Cardiac fibroblast (primary cell): ENCODE data around the gene IL1F10.

Experiments used
- DNase-seq, 2 donors: peaks; one replicate each; pipeline versions ENCODE4 v3.0.0 to v3.0.0-alpha.2; 2010; ENCODE audit warnings: low read depth in 2 of 2
- H3K4me3 ChIP-seq, 2 donors: replicated peaks in 1 of 2; 1 replicate in 1 of 2; 2 replicates in 1 of 2; pipeline ENCODE4 v1.5.1; 2011; ENCODE audit warnings: low read depth in 2 of 2, low read length in 2 of 2, mild to moderate bottlenecking in 2 of 2, moderate library complexity in 1 of 2
- TF ChIP-seq, protein P1 (sequence below): IDR thresholded peaks from one replicate; pipeline ENCODE4 v1.5.1; 2011; ENCODE audit warnings: low read depth, mild to moderate bottlenecking, low read length, inconsistent platforms

The IL1F10 gene

DNA sequence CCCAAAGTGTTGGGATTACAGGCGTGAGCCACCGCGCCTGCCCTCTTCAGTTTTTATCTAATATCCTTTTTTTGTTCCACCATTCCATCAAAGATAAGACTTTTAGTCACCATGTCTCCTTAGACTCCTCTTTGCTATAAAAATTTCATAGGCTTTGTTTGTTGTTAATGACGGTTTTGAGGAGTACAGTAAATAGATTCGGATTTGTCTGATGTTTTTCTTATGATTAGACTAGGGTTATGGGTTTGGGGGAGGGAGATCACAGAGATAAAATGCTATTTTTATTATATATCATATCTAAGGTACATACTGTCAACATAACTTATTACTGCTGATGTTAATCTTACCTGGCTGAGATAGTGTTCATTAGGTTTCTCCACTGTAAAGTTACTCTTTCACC is 21.3 kb upstream of the IL1F10 start:
- TF ChIP-seq, protein P1, sequence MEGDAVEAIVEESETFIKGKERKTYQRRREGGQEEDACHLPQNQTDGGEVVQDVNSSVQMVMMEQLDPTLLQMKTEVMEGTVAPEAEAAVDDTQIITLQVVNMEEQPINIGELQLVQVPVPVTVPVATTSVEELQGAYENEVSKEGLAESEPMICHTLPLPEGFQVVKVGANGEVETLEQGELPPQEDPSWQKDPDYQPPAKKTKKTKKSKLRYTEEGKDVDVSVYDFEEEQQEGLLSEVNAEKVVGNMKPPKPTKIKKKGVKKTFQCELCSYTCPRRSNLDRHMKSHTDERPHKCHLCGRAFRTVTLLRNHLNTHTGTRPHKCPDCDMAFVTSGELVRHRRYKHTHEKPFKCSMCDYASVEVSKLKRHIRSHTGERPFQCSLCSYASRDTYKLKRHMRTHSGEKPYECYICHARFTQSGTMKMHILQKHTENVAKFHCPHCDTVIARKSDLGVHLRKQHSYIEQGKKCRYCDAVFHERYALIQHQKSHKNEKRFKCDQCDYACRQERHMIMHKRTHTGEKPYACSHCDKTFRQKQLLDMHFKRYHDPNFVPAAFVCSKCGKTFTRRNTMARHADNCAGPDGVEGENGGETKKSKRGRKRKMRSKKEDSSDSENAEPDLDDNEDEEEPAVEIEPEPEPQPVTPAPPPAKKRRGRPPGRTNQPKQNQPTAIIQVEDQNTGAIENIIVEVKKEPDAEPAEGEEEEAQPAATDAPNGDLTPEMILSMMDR = no peak
- no peak for DNase-seq

DNA sequence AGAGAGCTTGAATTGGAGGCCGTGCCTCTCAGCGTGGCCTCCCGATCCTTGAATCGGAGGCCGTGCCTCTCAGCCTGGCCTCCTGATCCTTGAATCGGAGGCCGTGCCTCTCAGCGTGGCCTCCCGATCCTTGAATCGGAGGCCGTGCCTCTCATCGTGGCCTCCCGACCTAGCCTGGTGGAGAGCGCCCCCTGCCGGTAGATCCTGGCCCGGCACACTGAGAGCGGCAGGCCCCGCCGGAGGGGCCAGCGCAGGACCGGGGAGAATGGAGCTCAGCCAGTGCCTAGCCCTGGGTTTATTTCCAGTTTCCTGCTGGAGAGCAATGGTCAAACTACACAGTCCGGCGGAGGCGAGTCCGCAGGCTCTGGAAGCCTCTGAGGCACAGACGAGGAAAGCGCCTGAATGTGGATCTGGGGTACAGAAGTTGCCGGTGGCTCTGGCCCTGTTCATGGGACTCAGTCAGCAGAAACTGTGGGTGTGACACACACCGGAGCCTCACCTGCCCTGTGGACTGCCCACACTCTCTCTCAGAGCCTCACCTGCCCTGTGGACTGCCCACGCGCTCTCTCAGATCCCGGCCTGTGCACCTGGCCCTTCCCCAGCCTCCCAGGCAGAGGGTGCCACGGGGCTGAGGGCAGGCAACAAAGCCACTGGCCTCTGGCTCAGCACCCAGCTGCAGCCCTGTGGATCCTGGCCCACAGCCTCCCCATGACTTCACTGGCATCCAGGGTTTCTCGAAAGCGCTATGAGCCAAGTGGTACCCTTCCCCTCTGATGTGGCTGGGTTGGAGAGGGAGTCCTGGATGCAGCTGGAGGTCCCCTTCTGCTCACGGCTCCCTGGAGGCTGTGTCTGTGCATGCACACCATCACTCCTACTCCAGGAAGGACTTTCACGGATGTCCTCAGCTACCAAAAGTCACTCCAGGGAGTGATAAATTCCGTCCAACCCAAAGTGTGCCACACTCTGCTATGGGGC is 16.6 kb upstream of the IL1F10 start:
- DNase-seq = no peak
- TF ChIP-seq, protein P1 = no peak
- no peak overlapping the region for H3K4me3 ChIP-seq

More for the DNA sequence above, 21.3 kb upstream of the IL1F10 start:
- no peak overlapping the region for H3K4me3 ChIP-seq

DNA sequence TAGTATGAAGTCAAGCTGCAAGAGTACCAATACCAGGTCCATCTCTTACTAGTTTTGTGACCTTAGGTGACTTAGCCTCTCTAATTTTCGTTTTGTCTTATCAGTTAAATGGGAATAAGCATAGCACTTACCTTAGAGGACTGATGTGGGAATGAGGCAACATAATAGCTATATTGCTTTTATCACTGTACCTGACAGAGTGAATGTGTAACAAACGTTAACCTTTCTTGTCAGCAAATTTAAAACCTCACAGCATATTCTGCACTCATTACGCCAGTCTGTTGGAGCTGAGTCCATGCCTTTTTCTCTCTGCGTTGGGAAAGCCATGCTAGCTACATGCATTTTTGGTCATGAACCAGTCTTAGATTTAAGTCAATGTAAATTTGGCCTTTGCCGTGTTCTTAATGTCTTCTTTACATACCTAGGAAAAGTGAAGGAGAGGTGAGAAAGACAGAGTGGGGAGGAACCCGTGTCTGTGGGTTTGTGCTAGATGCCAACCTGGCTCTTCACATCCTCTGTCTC is 15.3 kb upstream of the IL1F10 start, which contains the start of gene IL36B:
IL36B (minus strand) TSS at position 472 of the 522 bp plus-strand sequence.
- DNase-seq = no peak
- TF ChIP-seq, protein P1 = no peak
- H3K4me3 ChIP-seq = no peak within 1 kb of the TSS

DNA sequence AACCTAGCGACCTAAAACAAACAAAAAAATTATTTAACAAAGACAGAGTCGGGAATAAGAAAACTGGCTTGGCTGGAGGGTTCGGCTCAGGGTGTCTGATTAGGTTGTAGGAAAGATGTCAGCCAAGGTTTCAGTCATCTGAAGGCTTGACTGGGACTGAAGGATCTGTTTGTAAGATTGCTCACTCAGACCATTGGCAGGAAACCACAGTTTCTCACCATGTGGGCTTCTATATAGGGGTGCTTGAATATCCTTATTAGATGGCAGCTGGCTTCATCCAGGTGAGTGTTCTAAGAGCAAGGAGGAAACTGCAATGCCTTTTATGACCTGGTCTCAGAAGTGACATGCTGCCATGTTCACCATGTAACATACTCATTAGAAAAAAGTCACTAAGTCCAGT is 14.1 kb upstream of the IL1F10 start:
- H3K4me3 ChIP-seq = no peak overlapping the region
- no peak for DNase-seq
- TF ChIP-seq, protein P1 = no peak

DNA sequence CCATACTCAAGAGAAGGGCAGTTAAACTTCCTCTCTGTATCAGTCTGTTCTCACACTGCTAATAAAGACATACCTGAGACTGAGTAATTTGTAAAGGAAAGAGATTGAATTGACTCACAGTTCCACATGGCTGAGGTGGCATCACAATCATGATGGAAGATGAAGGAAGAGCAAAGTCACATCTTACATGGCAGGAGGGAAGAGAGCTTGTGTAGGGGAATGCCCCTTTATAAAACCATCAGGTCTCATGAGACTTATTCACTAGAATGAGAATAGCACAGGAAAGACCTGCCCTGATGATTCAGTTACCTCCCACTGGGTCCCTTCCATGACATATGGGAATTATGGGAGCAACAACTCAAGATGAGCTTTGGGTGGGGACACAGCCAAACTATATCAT is 13.7 kb upstream of the IL1F10 start:
- DNase-seq = no peak
- TF ChIP-seq, protein P1 = no peak
- H3K4me3 ChIP-seq = no peak overlapping the region

DNA sequence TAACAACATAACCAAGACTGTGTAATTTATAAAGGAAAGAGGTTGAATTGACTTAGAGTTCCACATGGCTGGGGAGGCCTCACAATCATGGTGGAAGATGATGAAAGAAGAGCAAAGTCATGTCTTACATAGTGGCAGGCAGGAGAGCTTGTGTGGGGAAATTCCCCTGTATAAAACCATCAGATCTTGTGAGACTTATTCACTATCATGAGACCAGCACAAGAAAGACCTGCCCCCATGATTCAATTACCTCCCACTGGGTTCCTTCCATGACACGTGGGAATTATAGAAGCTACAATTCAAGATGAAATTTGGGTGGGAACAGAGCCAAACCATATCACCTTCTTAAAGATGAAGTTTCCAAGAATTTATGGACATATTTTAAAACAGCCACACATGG is 11.2 kb upstream of the IL1F10 start:
- TF ChIP-seq, protein P1 = no peak
- no peak overlapping the region for H3K4me3 ChIP-seq
- DNase-seq = peak in 1 of 2 donors; percentile 3
